Keratinocyte (primary cell): ENCODE measurements around the gene TMEM244.

Experiments
- CTCF ChIP-seq, 3 experiments: IDR thresholded peaks in 1 of 3; conservative IDR thresholded peaks in 1 of 3; optimal IDR thresholded peaks in 1 of 3; 2 replicates in 2 of 3; 3 replicates in 1 of 3; pipeline versions ENCODE3 to v1.5.1; 2011; ENCODE audit warnings: low read length in 3 of 3, mild to moderate bottlenecking in 3 of 3, moderate library complexity in 2 of 3, control low read depth in 1 of 3, inconsistent platforms in 1 of 3; ENCODE audit not compliant: insufficient read depth in 2 of 3; ENCODE audit errors: extremely low read depth in 1 of 3
- EZH2 ChIP-seq: IDR thresholded peaks from one replicate; pipeline ENCODE4 v1.6.1; 2012; ENCODE audit warnings: inconsistent platforms, mild to moderate bottlenecking, low read length, moderate library complexity

GRCh38 chr6:129902681-129903080 is 41.6 kb upstream of the TMEM244 start:
- no peak for TF ChIP-seq CTCF (optimal IDR thresholded peaks at IDR 0.05 in 1 of 3, IDR thresholded peaks at IDR 0.05 in 1 of 3, conservative IDR thresholded peaks at IDR 0.05 in 1 of 3; ENCODE audit: extremely low read depth in 1 of 3, insufficient read depth in 2 of 3, low read length in 3 of 3)
- no peak for TF ChIP-seq EZH2
